ENCODE results near the gene PATJ.
A peak's percentile ranks its signal among the peaks of the same experiment; 100 is the strongest.

The PATJ gene

DNA sequence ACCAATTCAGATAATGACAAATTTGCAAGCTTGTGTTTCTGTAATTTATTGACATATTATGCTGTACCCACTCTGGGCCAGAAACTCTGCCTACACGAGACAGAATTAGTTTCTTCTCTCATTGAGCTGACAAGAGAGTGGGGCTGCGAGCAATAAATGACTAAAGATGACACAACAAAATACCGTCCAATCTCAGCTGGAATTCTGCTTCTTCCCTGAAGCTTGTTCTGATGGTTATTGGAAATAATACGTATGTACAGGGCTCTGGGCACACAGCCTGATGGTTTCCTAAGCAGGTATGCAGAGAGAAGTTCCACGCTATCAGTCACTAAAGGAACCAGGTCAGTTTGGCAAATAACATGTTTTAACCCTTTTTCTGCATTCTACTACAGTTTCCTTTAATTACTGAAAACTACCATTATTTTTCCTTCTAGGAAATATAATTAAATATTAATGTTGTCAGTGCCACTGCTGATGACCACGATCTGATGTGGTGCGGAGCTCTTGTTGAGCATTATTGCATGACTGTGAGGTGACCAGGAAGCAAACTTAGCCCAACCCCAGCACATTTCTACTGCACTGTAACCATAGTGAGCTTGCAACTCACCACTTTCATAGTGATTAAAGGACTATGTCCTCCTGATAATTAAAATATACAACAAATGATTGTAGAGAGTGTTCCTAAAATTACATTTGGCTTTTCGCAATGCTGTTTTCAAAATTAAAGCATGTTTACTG, 231.0 kb downstream of the PATJ start:
- no peak for TF ChIP-seq POLR2A (IDR thresholded peaks at IDR 0.05; ENCODE audit: low read depth, low read length)
- DNase-seq (ENCODE audit: insufficient read length, low spot score) = no peak
- FAIRE-seq = no peak

DNA sequence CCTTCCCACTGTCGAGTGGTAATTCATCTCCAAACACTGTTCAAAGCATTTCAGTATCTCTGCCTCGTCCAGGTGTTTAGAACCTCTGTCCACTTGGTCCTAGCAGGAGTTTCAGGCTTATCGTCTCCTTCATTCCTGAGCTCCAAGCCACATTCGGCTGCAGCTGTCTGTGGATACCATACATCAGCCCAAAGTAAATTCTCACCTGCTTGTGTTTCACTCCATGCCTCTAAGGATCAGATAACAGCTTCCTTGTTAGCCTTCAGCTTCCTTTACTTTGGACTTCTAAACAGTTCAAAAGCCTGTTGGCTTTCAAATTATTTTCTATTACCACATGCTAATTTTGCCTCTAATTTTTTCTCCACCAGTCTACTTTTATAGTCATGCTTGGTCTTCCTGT, 233.4 kb downstream of the PATJ start:
- DNase-seq (ENCODE audit: insufficient read length, low spot score) = no peak
- FAIRE-seq = no peak

DNA sequence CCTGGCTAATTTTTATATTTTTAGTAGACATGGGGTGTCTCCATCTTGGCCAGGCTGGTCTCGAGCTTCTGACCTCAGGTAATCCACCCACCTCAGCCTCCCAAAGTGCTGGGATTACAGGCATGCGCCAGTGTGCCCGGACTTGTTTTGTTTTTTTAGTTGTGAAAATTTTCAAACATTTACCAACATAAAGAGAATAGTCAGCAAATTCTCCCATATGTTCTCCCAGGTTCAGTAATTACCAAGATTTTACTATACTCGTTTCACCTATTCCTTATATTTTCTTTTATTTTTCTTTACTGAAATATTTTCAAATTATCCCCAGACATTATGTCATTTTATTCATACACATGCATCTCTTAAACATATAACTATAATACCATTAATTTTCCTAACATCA, 234.3 kb downstream of the PATJ start:
- TF ChIP-seq POLR2A (IDR thresholded peaks at IDR 0.05; ENCODE audit: low read depth, low read length) = no peak
- DNase-seq (ENCODE audit: insufficient read length, low spot score) (no peak), FAIRE-seq (no peak)

More for the DNA sequence above, 233.4 kb downstream of the PATJ start:
- no peak for TF ChIP-seq POLR2A (IDR thresholded peaks at IDR 0.05; ENCODE audit: low read depth, low read length)

DNA sequence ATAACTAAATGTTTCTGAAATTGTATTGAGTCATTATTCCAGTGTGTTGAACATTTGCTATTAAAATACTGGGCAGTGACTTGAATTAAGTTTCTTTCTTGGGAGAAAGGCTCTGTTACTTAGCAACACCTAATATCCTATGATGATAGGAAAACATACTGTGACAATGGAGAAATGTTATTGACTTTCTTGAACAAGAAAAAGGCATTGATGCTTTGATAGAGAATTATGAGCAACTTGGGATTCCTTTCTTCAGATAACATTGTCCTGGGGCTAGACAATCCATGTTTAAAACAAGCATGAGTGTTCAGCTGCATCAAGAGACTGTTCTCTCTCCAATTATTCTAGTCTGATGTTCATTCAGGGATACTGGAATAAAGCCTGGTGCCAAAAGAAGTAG, 236.5 kb downstream of the PATJ start:
- FAIRE-seq (no peak), DNase-seq (ENCODE audit: insufficient read length, low spot score) (no peak)
- TF ChIP-seq POLR2A (IDR thresholded peaks at IDR 0.05; ENCODE audit: low read depth, low read length) = no peak

DNA sequence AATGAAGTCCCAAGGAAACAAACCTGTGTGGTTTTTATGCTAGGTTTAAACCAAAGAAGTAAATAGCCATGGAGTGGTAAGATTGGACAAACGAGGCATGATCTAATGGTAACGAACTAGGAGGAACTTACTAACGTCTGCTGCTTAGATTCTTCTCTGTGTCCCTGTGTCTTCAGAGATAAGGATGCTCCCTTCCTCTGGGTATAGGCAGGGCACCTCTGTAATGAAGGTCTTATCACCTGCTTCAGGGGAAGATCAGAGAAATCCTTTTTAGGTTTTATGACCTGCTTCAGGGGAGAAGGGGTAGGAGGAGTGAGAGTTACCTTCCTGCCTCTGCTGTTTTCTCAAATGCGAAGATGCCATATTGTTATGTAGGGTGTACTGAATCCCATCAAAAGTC, 237.4 kb downstream of the PATJ start:
- no peak for TF ChIP-seq POLR2A (IDR thresholded peaks at IDR 0.05; ENCODE audit: low read depth, low read length)
- DNase-seq (ENCODE audit: insufficient read length, low spot score) = no peak
- no peak for FAIRE-seq

DNA sequence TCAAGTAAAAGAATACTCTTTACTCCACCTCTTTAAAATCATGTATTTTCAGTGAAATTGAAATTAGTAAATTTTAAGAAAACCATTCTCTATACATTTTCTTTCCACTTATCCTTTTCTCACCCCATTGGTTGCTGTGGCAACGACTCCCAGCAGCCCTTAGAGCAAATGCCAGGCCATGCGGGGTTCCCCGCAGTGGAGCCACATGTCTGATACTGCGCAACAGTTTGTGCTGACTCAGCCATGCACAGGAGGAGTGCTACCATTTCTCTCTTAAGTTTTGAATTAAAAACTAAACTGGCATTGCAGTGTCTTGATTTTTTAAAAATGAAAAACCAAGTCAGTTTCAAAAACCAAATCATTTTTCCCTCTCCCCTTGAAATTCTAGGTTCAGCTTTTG, 238.3 kb downstream of the PATJ start:
- no peak for DNase-seq (ENCODE audit: insufficient read length, low spot score)

DNA sequence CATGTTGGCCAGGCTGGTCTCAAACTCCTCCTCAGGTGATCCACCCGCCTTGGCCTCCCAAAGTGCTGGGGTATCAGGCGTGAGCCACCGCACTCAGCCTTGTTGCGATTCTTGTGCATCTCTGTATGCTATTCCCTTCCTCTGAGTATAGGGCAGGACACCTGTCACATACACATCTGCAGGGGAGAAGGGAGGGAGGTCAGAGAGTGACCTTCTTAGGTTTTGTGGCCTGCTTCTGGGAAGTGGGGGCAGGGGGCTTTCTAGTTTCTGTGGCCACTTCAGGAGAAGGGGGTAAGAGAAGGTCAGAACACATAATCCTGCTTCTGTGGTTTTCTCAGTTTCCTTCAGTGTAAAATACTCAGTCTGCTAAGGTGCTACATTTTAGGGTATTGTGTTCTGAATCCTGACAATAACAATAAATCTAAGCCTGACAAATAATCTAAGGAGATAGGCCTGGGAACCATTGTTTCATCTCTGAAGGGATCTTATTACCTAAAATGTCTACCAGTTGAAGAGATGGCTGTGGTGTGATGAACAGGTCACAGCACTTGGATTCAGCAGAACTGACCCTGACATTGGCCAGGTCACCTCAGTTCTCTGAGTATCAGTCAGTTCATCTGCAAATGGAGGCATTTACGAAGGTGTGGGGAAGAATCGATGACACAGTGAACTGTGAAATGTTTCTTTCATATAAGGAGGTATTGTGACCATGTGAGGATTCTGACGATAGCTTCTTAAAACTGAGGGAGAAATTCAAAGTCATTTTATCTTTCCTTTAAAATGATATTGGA, 239.8 kb downstream of the PATJ start:
- DNase-seq (ENCODE audit: insufficient read length, low spot score) (no peak), FAIRE-seq (no peak)
- TF ChIP-seq POLR2A (IDR thresholded peaks at IDR 0.05; ENCODE audit: low read depth, low read length) = no peak

More for the DNA sequence above, 238.3 kb downstream of the PATJ start:
- TF ChIP-seq POLR2A (IDR thresholded peaks at IDR 0.05; ENCODE audit: low read depth, low read length) = no peak
- FAIRE-seq = no peak

DNA sequence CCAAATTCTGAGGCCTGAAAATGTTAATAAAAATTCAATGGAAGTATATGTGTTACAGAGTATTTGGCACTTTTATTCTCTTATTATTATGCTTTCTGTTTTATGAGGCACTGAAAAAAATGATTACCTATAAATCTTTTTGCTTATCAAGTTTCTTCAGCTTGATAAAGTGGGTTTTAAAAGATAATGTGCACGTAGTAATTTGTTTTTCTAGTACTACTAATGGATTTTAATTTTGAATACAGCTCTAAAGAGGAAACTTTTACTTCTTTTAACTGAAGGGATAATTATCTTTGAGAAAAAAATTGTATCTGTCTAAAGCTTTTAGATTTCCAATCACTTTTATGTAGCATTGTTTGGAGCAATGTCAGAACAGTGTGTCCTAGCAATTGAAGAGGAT, 241.0 kb downstream of the PATJ start:
- no peak for TF ChIP-seq POLR2A (IDR thresholded peaks at IDR 0.05; ENCODE audit: low read depth, low read length)

DNA sequence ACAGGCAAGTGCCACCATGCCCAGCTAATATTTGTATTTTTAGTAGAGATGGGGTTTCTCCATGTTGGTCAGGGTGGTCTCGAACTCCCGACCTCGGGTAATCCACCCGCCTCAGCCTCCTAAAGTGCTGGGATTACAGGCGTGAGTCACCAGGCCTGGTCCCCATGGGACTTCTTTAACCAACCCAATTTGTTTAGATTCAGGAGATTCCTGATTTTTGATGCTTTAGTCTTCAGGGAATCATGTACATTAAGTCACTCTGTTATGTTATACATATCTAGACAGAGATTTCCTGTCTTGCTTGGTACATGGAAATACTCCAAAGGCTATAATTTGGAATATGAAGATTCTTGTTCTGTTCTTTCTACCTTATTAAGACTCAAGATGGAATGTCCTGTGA, 250.0 kb downstream of the PATJ start:
- DNase-seq (ENCODE audit: insufficient read length, low spot score) (no peak), FAIRE-seq (no peak)
- TF ChIP-seq POLR2A (IDR thresholded peaks at IDR 0.05; ENCODE audit: low read depth, low read length) = no peak

More for the DNA sequence above, 241.0 kb downstream of the PATJ start:
- DNase-seq (ENCODE audit: insufficient read length, low spot score) = no peak
- FAIRE-seq = no peak

DNA sequence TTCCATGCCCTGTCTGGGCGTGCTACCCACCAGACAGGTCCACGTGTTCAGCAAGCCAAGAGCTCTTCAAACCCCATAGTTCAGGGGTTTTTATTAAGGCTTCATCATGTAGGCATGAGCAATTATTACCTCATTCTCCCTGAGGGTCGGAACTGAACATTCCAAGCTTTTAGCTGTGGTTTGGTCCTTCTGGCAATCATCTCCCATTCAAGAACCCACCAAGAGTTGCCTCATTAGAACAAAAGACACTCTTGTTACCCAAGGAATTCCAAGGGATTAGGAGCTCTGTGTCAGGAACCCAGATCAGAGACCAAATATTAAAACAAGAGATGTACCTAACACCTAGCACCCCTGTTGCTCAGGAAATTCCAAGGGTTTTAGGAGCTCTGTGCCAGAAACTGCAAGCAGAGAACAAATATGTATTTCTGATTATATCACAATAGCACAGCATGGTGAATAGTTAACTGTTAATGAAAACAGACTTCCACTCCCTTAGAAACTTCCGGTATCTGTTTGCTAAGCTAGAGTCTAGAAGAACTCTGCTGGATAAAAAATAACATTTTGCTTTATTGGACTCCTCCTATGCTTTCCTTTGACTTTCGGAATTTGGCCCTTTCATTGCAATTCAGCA, 251.2 kb downstream of the PATJ start:
- peak; percentile 20 for FAIRE-seq
- no peak for TF ChIP-seq POLR2A (IDR thresholded peaks at IDR 0.05; ENCODE audit: low read depth, low read length)
- DNase-seq (ENCODE audit: insufficient read length, low spot score) = no peak

DNA sequence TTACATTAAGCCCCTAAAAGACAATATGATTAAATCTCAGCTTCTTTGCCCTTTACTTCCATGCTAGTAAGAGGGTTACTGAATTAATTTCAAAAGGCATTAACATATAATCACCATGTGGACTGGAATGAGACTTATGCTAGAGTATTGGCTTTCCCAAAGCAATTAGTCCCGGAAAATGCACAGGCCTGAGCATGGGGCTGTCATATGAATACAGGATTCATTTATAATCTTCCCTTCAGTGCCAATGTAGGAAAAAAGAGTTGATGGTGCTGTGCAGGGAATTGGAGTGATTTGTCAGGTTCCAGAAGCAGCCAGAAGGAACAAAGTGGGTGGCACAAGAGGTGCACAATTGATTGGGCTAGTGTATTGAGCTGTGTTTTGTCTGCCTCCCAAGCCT, 253.4 kb downstream of the PATJ start:
- TF ChIP-seq POLR2A (IDR thresholded peaks at IDR 0.05; ENCODE audit: low read depth, low read length) = no peak
- DNase-seq (ENCODE audit: insufficient read length, low spot score) (no peak), FAIRE-seq (no peak)

DNA sequence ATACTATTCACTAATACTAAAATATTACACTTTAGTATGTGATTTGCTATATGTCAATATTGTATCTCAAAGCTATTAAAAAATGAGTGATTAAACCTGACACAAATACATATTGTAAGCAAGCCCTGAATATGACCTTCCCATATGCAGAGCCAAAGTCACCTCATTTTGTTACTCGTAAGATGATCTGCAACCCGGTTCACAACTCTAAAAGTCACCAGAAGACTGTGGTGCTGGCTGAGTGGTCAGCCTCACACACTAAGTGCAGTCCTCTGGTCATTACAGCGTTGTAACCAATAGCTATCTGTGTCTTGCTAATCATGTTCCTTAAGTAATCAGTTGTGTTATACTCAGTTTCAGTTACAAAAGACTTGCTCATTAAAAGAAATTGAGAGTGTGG, 254.8 kb downstream of the PATJ start:
- FAIRE-seq (no peak), DNase-seq (ENCODE audit: insufficient read length, low spot score) (no peak)
- no peak for TF ChIP-seq POLR2A (IDR thresholded peaks at IDR 0.05; ENCODE audit: low read depth, low read length)

DNA sequence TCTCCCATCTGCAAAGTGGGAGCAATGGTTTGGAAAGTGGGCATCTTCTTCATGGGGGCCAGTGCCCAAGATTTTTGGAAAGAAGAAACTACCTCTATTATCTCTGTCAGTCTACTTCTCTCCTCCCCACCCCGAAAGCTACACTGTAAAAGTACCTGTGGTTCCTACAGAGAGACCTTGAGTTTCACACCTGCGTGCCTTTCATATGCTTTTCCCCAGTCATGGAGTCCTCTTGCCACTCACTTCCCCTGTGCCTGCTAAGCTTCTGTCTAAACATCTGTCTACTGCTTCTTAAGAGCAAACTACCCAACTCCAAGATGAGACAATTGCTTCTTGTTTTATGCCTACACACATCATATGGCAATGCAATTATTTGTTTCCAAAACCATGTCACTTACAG, 261.5 kb downstream of the PATJ start:
- DNase-seq (ENCODE audit: insufficient read length, low spot score) (no peak), FAIRE-seq (no peak)
- no peak for TF ChIP-seq POLR2A (IDR thresholded peaks at IDR 0.05; ENCODE audit: low read depth, low read length)

DNA sequence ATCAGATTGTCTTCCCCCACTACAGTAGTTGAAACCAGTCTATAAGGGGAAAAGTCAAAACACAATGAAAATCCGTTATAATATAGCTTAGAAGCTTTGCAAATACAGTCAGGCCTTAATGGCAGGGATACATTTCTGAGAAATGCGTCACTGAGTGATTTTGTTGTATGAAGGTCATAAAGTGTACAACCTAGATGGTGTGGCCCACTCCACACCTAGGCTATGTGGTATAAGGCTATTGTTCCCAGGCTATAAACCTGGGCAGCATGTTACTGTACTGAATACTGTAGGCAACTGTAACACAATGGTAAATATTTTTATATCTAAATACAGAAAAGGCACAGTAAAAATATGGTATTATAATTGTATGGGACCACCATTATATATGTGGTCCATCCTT, 264.4 kb downstream of the PATJ start:
- no peak for FAIRE-seq
- no peak for TF ChIP-seq POLR2A (IDR thresholded peaks at IDR 0.05; ENCODE audit: low read depth, low read length)
- no peak for DNase-seq (ENCODE audit: insufficient read length, low spot score)
